Mucosa of rectum (tissue), 2 donors: ENCODE measurements around the gene EME1.
A peak's percentile ranks its signal among the peaks of the same experiment; 100 is the strongest.
"Not testable (repeated sequence)": the region's sequence is repeated elsewhere in the genome, so short reads cannot be mapped to it uniquely, and the experiment has no call there.

Experiments used
- H3K27ac ChIP-seq, 2 donors: one replicate each; pipeline ENCODE4 v1.7.0; 2013; ENCODE audit warnings: inconsistent platforms in 2 of 2, low read depth in 2 of 2, low read length in 2 of 2
- H3K27me3 ChIP-seq, 2 donors: one replicate each; pipeline ENCODE4 v1.7.0; 2013; ENCODE audit warnings: low read length in 2 of 2; ENCODE audit not compliant: control insufficient read depth in 2 of 2, insufficient read depth in 2 of 2
- H3K36me3 ChIP-seq, 2 donors: one replicate each; pipeline ENCODE4 v1.7.0; 2013; ENCODE audit warnings: low read length in 2 of 2; ENCODE audit not compliant: control insufficient read depth in 2 of 2, insufficient read depth in 2 of 2
- H3K4me1 ChIP-seq, 2 donors: one replicate each; pipeline ENCODE4 v1.7.0; 2013; ENCODE audit warnings: low read length in 2 of 2, mild to moderate bottlenecking in 1 of 2; ENCODE audit not compliant: control insufficient read depth in 2 of 2, insufficient read depth in 2 of 2
- H3K4me3 ChIP-seq, 2 donors: one replicate each; pipeline ENCODE4 v1.7.0; 2013; ENCODE audit warnings: low read length in 2 of 2
- H3K9ac ChIP-seq, 2 donors: one replicate each; pipeline ENCODE4 v1.7.0; 2013; ENCODE audit warnings: low read length in 2 of 2, low read depth in 1 of 2, mild to moderate bottlenecking in 1 of 2
- H3K9me3 ChIP-seq, 2 donors: one replicate each; pipeline ENCODE4 v1.7.0; 2013; ENCODE audit warnings: low read length in 2 of 2; ENCODE audit not compliant: control insufficient read depth in 2 of 2
- donor health status: healthy.
- donor health status: Normal muscosa, but diverticular disease.

The EME1 gene

DNA sequence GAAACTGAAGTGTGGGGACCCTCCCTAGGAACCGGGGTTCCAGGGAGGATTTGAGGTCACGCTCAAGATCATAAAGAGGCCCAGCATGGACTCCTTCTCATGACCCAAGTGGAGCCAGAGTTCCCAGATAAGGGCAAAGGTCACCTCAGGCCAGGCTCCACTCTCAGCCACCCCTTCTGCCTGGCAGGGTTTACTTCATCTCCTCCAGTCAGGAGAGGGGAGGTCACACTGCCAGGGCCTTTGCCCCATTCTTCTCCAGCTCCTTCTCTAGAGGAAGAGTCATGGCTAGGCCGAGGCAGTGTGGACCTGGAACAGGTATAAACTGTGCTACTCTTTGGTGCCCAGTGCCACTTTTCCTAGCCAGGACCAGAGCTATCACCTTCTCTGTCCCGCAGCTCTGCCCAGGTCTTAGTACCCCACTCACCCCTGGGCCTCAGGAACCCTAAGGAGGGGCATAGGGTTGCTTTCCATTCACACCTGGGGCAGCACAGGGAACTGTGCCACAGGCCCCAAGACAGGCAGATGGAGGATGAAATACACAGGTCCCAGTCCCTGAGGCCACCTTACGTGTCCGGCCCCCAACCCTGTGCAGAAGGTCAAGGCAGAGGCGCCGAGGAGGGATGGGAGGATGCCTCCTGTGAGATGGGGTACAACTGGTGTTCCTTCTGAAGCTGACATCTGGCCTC lies 52.1 kb downstream of the EME1 start:
- H3K4me3 ChIP-seq: peak overlapping the region; percentile 72 to 78
- no peaks in the 10 kb centered on the region for H3K9me3 ChIP-seq
- H3K4me1 ChIP-seq: peaks cover 30 to 42% of the 10 kb centered on the region in 2 donors
- peak overlapping the region; percentile 74 to 82 for H3K27ac ChIP-seq
- no peaks in the 10 kb centered on the region for H3K27me3 ChIP-seq
- no peaks in the 10 kb centered on the region for H3K36me3 ChIP-seq
- peak overlapping the region; percentile 80 for H3K9ac ChIP-seq

DNA sequence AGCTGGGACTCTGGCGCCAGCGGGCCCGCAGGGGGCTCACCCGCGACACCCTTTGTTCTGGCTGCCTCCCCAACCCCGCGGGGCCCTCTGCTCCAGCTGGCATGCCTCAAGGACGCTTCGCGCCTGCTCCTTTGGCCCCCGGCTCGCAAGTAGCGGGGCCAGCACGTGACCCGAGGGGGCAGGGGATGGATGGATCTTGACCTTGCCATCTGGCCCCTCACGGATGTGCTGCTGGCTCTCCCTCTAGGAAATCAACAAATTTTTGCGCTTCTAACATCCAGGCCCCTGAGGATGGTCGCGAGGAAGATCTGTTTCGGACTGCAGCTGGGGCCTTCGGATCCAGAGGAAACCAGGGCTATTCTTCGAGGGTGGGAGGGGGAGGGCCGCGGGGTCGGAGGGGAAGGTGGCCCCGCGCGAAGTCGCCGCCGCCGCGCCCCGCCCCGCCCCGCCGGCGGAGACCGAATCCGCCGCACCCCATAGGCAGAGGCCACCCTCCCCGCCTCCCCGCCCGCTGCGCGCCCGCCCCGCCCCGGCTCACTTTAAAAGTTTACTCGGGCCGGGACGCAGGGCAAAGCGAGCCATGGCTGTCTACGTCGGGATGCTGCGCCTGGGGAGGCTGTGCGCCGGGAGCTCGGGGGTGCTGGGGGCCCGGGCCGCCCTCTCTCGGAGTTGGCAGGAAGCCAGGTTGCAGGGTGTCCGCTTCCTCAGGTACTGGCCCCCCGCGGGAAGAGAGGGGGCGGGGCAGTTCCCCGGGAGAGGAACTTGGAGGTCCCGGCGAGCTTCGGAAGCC lies 52.8 kb downstream of the EME1 start, which contains the start of gene ACSF2:
ACSF2 (plus strand) TSS at position 537 of the 790 bp plus-strand sequence; CDS start at position 581, 44 bp downstream.
- Histone ChIP-seq H3K9me3 (no peaks in the 10 kb centered on the region), H3K4me1 (peaks cover 30 to 42% of the 10 kb centered on the region in 2 donors), H3K4me3 (peak within 1 kb of the TSS; percentile 79 to 88), H3K36me3 (no peaks in the 10 kb centered on the region), H3K27me3 (no peaks in the 10 kb centered on the region), H3K9ac (peak within 1 kb of the TSS; percentile 80 to 90), H3K27ac (peak within 1 kb of the TSS; percentile 82)

DNA sequence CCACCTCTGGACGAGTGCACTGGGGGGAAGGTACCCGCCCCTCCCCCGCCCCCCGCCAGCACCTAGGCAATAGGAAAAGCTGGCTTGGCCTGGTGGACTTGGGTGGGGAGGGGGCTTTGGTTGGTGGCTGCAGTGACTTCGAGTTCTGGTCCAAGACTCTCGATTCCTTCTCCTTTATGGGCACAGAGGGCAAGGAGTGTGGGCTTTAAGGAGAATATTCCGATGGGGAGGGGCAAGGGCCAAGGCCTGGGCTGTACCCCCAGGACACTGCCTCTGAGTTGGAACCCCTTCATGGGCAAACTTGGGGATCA lies 53.4 kb downstream of the EME1 start:
- Histone ChIP-seq H3K9me3 (no peaks in the 10 kb centered on the region), H3K9ac (peak overlapping the region; percentile 78 to 90), H3K27me3 (no peaks in the 10 kb centered on the region), H3K4me1 (peaks cover 30 to 42% of the 10 kb centered on the region in 2 donors), H3K27ac (peak overlapping the region; percentile 82), H3K4me3 (peak overlapping the region; percentile 79 to 88), H3K36me3 (peaks cover 0 to 2% of the 10 kb centered on the region in 2 donors)

DNA sequence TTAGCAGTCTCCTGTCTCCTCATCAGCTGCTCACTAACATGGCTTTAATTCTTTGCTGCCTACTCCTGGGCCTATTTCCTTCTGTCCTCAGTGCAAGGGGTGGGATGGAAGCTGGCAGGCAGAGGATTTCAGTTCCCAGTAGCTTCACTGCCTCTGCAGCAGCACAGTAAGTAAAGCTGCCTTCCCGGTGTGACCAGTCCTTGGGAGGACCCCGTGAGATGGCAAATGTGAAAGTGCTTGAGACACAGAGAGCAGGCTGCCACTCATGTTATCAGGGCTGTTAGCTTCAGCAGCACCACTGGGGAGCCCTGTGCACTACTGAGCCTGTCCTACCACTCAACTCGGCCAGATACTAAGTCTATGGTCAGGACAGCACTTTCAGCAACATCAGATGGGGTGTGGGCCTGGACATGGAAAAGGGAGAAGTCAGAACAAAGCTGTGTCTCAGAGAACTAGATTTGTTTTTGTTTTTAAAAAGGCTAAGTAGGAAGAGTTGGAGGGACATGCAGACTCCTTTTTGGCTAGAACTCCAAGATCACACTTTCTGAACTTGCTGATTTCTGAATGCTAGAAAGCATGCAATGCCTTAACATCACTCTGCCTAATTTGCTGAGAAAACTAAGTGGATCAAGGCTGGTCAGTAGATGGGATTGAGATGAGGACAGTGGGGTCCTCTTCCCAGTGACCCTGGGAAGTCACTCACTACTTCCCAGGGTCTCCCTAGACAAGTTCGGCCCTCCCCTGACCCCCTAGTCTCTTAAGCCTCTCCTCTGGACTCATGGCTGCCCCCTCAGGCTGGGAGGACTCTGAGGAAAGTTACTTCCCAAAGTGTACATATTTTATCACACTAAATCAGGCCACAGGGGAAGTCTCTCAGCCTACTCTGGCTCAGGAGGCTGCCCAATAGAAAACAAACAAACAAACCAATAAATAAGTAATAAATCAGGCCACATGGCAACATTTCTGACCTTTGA lies 54.1 kb downstream of the EME1 start:
- peaks cover under 1 to 6% of the 10 kb centered on the region in 2 donors for H3K36me3 ChIP-seq
- no peaks in the 10 kb centered on the region for H3K27me3 ChIP-seq
- no peaks in the 10 kb centered on the region for H3K9me3 ChIP-seq
- H3K9ac ChIP-seq: peak overlapping the region; percentile 78 to 90
- peaks cover 26 to 40% of the 10 kb centered on the region in 2 donors for H3K4me1 ChIP-seq
- H3K4me3 ChIP-seq: peak overlapping the region; percentile 79 to 88
- peak overlapping the region; percentile 82 for H3K27ac ChIP-seq

DNA sequence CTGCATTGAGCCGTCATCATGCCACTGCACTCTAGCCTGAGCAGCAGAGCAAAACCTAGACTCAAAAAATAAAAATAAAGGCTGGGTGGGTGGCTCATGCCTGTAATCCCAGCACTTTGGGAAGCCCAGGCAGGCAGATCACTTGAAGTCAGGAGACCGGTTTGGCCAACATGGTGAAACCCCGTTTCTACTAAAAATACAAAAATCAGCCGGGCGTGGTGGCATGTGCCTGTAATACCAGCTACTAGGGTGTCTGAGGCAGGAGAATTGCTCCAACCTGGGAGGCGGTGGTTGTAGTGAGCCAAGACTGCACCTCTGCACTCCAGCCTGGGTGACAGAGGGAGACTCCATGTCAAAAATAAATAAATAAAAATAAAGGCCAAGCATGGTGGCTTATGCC lies 55.1 kb downstream of the EME1 start:
- H3K27ac ChIP-seq, H3K9me3 ChIP-seq, H3K27me3 ChIP-seq: not testable (repeated sequence)
- Histone ChIP-seq H3K36me3 (peaks cover 2 to 13% of the 10 kb centered on the region in 2 donors), H3K4me1 (peaks cover 26 to 40% of the 10 kb centered on the region in 2 donors), H3K9ac (peak overlapping the region in 1 of 2 donors; percentile 21), H3K4me3 (peak overlapping the region; percentile 33 to 88)

DNA sequence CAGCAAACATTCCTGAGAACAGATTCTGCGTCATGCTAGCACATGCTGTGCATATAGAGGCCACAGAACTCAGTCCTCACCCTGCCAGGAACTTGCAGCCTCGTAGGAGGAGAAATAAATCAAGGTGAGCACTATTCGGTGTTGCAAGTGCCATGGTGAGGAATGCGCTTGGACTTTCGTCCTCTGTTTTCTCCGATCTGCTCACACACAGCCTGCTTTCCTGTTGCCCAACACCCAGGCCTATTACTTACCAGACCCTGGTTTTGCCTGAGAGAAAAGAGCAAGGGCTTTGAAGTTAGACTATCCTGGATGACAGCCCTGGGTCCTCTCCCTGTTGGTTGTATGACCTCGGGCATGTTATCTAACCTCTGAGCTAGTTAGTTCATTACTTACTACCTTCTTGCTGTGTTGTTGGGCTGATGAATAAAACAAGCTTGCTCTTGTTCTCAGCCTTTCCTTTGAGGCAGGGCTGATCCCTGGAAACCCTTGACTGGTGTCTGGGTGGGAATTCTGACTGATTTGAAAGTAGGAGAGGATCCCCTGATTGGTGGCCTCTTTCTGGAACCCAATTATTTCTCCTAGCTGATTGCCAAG lies 55.9 kb downstream of the EME1 start:
- no peaks in the 10 kb centered on the region for H3K27me3 ChIP-seq
- peaks cover 2 to 16% of the 10 kb centered on the region in 2 donors for H3K36me3 ChIP-seq
- H3K9ac ChIP-seq: no peak overlapping the region
- H3K27ac ChIP-seq: no peak overlapping the region
- H3K9me3 ChIP-seq: no peaks in the 10 kb centered on the region
- peaks cover 26 to 40% of the 10 kb centered on the region in 2 donors for H3K4me1 ChIP-seq
- H3K4me3 ChIP-seq: peak overlapping the region in 1 of 2 donors; percentile 1

DNA sequence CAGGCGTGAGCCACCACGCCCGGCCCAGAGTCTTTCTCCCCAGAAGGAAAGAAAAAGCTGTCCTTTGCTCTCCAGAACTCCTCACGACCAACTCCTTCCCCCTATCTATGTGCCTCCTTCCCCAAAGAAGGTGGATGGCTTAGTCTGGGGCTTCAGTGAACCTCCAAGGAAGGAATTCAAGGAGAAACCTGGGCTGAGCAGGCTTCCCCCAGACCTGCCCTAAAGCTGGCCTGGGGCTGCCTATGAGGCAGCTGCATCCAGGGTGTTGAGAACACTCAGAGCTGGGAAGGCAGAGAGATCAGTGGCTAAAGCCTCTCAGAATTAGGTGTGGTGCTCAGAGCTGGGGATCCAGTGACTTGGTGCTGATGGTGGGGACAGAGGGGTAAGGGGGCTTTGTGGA lies 56.8 kb downstream of the EME1 start:
- Histone ChIP-seq H3K36me3 (peaks cover 2 to 16% of the 10 kb centered on the region in 2 donors), H3K4me1 (peaks cover 25 to 37% of the 10 kb centered on the region in 2 donors), H3K9me3 (no peaks in the 10 kb centered on the region), H3K27me3 (no peaks in the 10 kb centered on the region), H3K9ac (peak overlapping the region in 1 of 2 donors; percentile 41), H3K4me3 (no peak overlapping the region), H3K27ac (no peak overlapping the region)
